DND-41 (cell line): ENCODE measurements around the gene OR2V2.
A peak's percentile ranks its signal among the peaks of the same experiment; 100 is the strongest.

Experiments used
- ATAC-seq: fragments of 200-7000 bp; cut with Tn5 transposase; 3 replicates; pipeline ENCODE4 v1.9.1; 2021; ENCODE audit warnings: low read depth; ENCODE audit not compliant: insufficient read depth
- DNase-seq: peaks from one replicate; pipeline ENCODE4 v3.0.0-alpha.2; 2020
- H2AFZ ChIP-seq: 2 replicates; pipeline ENCODE4 v1.6.0; 2012; ENCODE audit warnings: low read depth, low read length
- H3K27ac ChIP-seq: 2 replicates; pipeline ENCODE4 v1.5.1; 2012; ENCODE audit warnings: low read length, inconsistent platforms
- H3K27me3 ChIP-seq: fragments of 200-600 bp; sonication (generic); 2 replicates; pipeline ENCODE4 v1.6.0; 2012; ENCODE audit warnings: low read length, mild to moderate bottlenecking, inconsistent platforms; ENCODE audit not compliant: insufficient read depth, poor library complexity
- H3K36me3 ChIP-seq: 2 replicates; pipeline ENCODE4 v1.5.1; 2012; ENCODE audit warnings: low read length, inconsistent platforms; ENCODE audit not compliant: insufficient read depth
- H3K4me1 ChIP-seq: 2 replicates; pipeline ENCODE4 v1.5.1; 2012; ENCODE audit warnings: mild to moderate bottlenecking, low read length; ENCODE audit not compliant: insufficient read depth
- H3K4me2 ChIP-seq: 2 replicates; pipeline ENCODE4 v1.6.0; 2012; ENCODE audit warnings: mild to moderate bottlenecking, moderate library complexity, low read length, inconsistent platforms; ENCODE audit not compliant: insufficient read depth
- H3K4me3 ChIP-seq, 2 experiments: fragments of 200-600 bp in 1 of 2; shearing (Covaris generic) in 1 of 2; 2 replicates each; pipeline ENCODE4 v1.5.1; 2012 to 2016; ENCODE audit warnings: inconsistent platforms in 2 of 2, low read length in 2 of 2, mild to moderate bottlenecking in 2 of 2, low read depth in 1 of 2, moderate library complexity in 1 of 2
- H3K79me2 ChIP-seq: 2 replicates; pipeline ENCODE4 v1.6.0; 2012; ENCODE audit warnings: low read length, inconsistent platforms; ENCODE audit not compliant: insufficient read depth
- H3K9ac ChIP-seq: 2 replicates; pipeline ENCODE4 v1.6.0; 2012; ENCODE audit warnings: low read depth, mild to moderate bottlenecking, inconsistent platforms, low read length, moderate library complexity
- H3K9me3 ChIP-seq: 2 replicates; pipeline ENCODE4 v1.5.1; 2012; ENCODE audit warnings: low read length, moderate library complexity, mild to moderate bottlenecking, inconsistent platforms; ENCODE audit not compliant: insufficient read depth, severe bottlenecking
- H4K20me1 ChIP-seq: 2 replicates; pipeline ENCODE4 v1.6.0; 2012; ENCODE audit warnings: low read length; ENCODE audit not compliant: insufficient read depth
- EZH2 ChIP-seq: IDR thresholded peaks from 3 replicates; pipeline ENCODE4 v1.6.1; 2012; ENCODE audit warnings: borderline replicate concordance, low read depth, mild to moderate bottlenecking, moderate library complexity, low read length, inconsistent platforms; ENCODE audit not compliant: severe bottlenecking
- TF ChIP-seq, protein P1 (sequence below): IDR thresholded peaks from 2 replicates; pipeline ENCODE4 v1.5.1; 2012; ENCODE audit warnings: borderline replicate concordance, low read length, moderate library complexity, mild to moderate bottlenecking; ENCODE audit not compliant: poor library complexity, severe bottlenecking; ENCODE audit errors: extremely low read depth

Gene OR2V2

GRCh38 chr5:181170237-181170825, 22.9 kb downstream of the OR2V2 start:
- Histone ChIP-seq H3K79me2 (no peaks in the 10 kb centered on the region), H3K4me1 (no peaks in the 10 kb centered on the region; the same call in 1 of the 2 replicates), H3K36me3 (no peaks in the 10 kb centered on the region), H4K20me1 (no peaks in the 10 kb centered on the region), H2AFZ (no peak overlapping the region), H3K27ac (no peak overlapping the region), H3K4me2 (no peak overlapping the region), H3K27me3 (peaks cover 4% of the 10 kb centered on the region), H3K9me3 (no peaks in the 10 kb centered on the region), H3K9ac (no peak overlapping the region), H3K4me3 (no peak overlapping the region)
- no peak for DNase-seq
- TF ChIP-seq, protein P1, sequence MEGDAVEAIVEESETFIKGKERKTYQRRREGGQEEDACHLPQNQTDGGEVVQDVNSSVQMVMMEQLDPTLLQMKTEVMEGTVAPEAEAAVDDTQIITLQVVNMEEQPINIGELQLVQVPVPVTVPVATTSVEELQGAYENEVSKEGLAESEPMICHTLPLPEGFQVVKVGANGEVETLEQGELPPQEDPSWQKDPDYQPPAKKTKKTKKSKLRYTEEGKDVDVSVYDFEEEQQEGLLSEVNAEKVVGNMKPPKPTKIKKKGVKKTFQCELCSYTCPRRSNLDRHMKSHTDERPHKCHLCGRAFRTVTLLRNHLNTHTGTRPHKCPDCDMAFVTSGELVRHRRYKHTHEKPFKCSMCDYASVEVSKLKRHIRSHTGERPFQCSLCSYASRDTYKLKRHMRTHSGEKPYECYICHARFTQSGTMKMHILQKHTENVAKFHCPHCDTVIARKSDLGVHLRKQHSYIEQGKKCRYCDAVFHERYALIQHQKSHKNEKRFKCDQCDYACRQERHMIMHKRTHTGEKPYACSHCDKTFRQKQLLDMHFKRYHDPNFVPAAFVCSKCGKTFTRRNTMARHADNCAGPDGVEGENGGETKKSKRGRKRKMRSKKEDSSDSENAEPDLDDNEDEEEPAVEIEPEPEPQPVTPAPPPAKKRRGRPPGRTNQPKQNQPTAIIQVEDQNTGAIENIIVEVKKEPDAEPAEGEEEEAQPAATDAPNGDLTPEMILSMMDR = no peak
- no peak for TF ChIP-seq EZH2
- no peak for ATAC-seq

DNA sequence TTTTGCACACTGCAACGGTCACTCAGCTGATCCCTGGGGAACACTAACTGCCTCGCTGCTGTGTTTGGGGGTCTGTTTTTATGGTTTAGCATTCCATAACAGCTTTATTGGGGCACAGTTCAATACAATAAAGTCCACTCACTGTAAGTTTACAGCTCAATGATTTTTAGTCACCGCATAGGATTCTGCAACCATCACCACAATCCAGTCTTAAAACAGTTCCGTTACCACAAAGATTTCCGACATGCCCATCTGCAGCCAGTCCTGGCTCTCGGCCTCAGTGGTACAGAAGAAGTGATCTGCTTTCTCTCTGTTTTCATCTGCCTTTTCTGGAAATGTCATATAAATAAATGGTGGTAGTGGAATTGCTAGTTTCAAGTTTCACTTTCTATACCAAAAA, 23.6 kb downstream of the OR2V2 start:
- no peak overlapping the region for H3K9ac ChIP-seq
- ATAC-seq (no peak), DNase-seq (no peak)
- H3K79me2 ChIP-seq = no peaks in the 10 kb centered on the region
- H3K4me1 ChIP-seq = no peaks in the 10 kb centered on the region; the same call in 1 of the 2 replicates
- no peaks in the 10 kb centered on the region for H3K36me3 ChIP-seq
- H3K9me3 ChIP-seq = no peaks in the 10 kb centered on the region
- peaks cover 4% of the 10 kb centered on the region for H3K27me3 ChIP-seq
- H2AFZ ChIP-seq = no peak overlapping the region
- no peak overlapping the region for H3K4me3 ChIP-seq
- H4K20me1 ChIP-seq = no peaks in the 10 kb centered on the region
- no peak overlapping the region for H3K4me2 ChIP-seq
- no peak overlapping the region for H3K27ac ChIP-seq
- no peak for TF ChIP-seq EZH2
- TF ChIP-seq, protein P1 = no peak

DNA sequence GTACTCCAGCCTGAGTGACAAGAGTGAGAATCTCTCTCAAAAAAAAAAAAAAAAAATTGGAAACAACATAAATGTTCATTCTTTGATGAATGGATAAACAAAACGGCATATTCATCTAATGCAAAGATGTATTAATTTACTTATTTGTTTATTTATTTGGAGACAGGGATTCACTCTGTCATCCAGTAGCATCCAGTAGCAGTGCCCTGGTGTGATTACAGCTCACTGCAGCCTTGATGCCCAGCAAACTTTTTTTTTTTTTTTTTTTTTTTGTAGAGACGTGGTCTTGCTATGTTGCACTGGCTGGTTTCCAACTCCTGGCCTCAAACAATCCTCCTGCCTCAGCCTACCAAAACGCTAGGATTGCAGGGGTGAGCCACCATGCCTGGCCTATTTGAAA, 24.4 kb downstream of the OR2V2 start:
- DNase-seq (no peak), ATAC-seq (no peak)
- Histone ChIP-seq H3K9ac (no peak overlapping the region), H4K20me1 (no peaks in the 10 kb centered on the region), H3K27me3 (peaks cover 4% of the 10 kb centered on the region), H3K4me2 (no peak overlapping the region), H2AFZ (no peak overlapping the region), H3K4me1 (no peaks in the 10 kb centered on the region; the same call in 1 of the 2 replicates), H3K27ac (no peak overlapping the region), H3K4me3 (no peak overlapping the region), H3K36me3 (no peaks in the 10 kb centered on the region), H3K79me2 (no peaks in the 10 kb centered on the region), H3K9me3 (no peaks in the 10 kb centered on the region)
- TF ChIP-seq, protein P1 = no peak
- TF ChIP-seq EZH2 = no peak

GRCh38 chr5:181173027-181173419, 25.6 kb downstream of the OR2V2 start:
- no peaks in the 10 kb centered on the region for H3K79me2 ChIP-seq
- H3K9ac ChIP-seq = no peak overlapping the region
- DNase-seq (no peak), ATAC-seq (no peak)
- peaks cover 4% of the 10 kb centered on the region for H3K27me3 ChIP-seq
- TF ChIP-seq, protein P1 = peak; percentile 21
- TF ChIP-seq EZH2 = no peak
- H3K4me1 ChIP-seq = no peaks in the 10 kb centered on the region; the same call in 1 of the 2 replicates
- no peak overlapping the region; a peak in 1 of 4 replicates for H3K4me3 ChIP-seq
- no peaks in the 10 kb centered on the region for H3K36me3 ChIP-seq
- H2AFZ ChIP-seq = peak overlapping the region; percentile 27; the same call in 1 of the 2 replicates
- H3K27ac ChIP-seq = no peak overlapping the region
- no peaks in the 10 kb centered on the region for H4K20me1 ChIP-seq
- H3K4me2 ChIP-seq = peak overlapping the region; percentile 24; the same call in 1 of the 2 replicates
- no peaks in the 10 kb centered on the region for H3K9me3 ChIP-seq
